H9 (cell line): ENCODE data around the gene BTG4. TPM values are rescaled to one million over a fixed set of nuclear protein-coding genes. Genes with fewer than 3 reads are reported as not detected.
A peak's percentile ranks its signal among the peaks of the same experiment; 100 is the strongest.

ENCODE experiments used
- DNase-seq: peaks from one replicate; pipeline ENCODE4 v3.0.0-alpha.2; 2017
- H2AFZ ChIP-seq: one replicate; pipeline ENCODE4 v1.6.1; 2013; ENCODE audit warnings: mild to moderate bottlenecking, low read length, control low read depth, moderate library complexity
- H2AK5ac ChIP-seq: 2 replicates; pipeline ENCODE4 v1.6.1; 2013; ENCODE audit warnings: low read length, control low read depth, mixed read lengths; ENCODE audit not compliant: insufficient read length
- H2BK120ac ChIP-seq: one replicate; pipeline ENCODE4 v1.6.1; 2013; ENCODE audit warnings: low read depth, mild to moderate bottlenecking, low read length, control low read depth, inconsistent platforms; ENCODE audit not compliant: poor library complexity, severe bottlenecking
- H2BK12ac ChIP-seq: 2 replicates; pipeline ENCODE4 v1.6.1; 2013; ENCODE audit warnings: low read length, control low read depth, mixed read lengths, low read depth; ENCODE audit not compliant: insufficient read length
- H2BK15ac ChIP-seq: 2 replicates; pipeline ENCODE4 v1.6.1; 2013; ENCODE audit warnings: low read depth, low read length, control low read depth
- H2BK20ac ChIP-seq: one replicate; pipeline ENCODE4 v1.6.1; 2013; ENCODE audit warnings: low read depth, mild to moderate bottlenecking, low read length, control low read depth, inconsistent platforms; ENCODE audit not compliant: poor library complexity, severe bottlenecking
- H2BK5ac ChIP-seq: 2 replicates; pipeline ENCODE4 v1.6.1; 2013; ENCODE audit warnings: low read length, control low read depth, mixed read lengths; ENCODE audit not compliant: insufficient read length
- H3K14ac ChIP-seq: 2 replicates; pipeline ENCODE4 v1.6.1; 2013; ENCODE audit warnings: low read length, control low read depth; ENCODE audit not compliant: insufficient read depth
- H3K18ac ChIP-seq: 2 replicates; pipeline ENCODE4 v1.6.1; 2013; ENCODE audit warnings: low read depth, mild to moderate bottlenecking, mixed read lengths, low read length, control low read depth; ENCODE audit not compliant: insufficient read length
- H3K23ac ChIP-seq: 2 replicates; pipeline ENCODE4 v1.6.1; 2013; ENCODE audit warnings: low read length, control low read depth, mixed read lengths, low read depth; ENCODE audit not compliant: insufficient read length
- H3K23me2 ChIP-seq: 2 replicates; pipeline ENCODE4 v1.6.1; 2013; ENCODE audit warnings: low read depth, mild to moderate bottlenecking, mixed read lengths, low read length, control low read depth; ENCODE audit not compliant: insufficient read length, poor library complexity, severe bottlenecking
- H3K27ac ChIP-seq: 2 replicates; pipeline ENCODE4 v1.5.1; 2013; ENCODE audit warnings: low read length, control low read depth, mixed read lengths, low read depth; ENCODE audit not compliant: insufficient read length
- H3K27me3 ChIP-seq: 2 replicates; pipeline ENCODE4 v1.6.1; 2013; ENCODE audit warnings: low read length, control low read depth, inconsistent platforms; ENCODE audit not compliant: insufficient read depth
- H3K4ac ChIP-seq: 2 replicates; pipeline ENCODE4 v1.6.1; 2013; ENCODE audit warnings: low read depth, mild to moderate bottlenecking, control low read depth, inconsistent platforms, low read length, moderate library complexity
- H3K4me1 ChIP-seq: 2 replicates; pipeline ENCODE4 v1.6.1; 2013; ENCODE audit warnings: low read length, control low read depth, inconsistent platforms; ENCODE audit not compliant: insufficient read depth
- H3K4me2 ChIP-seq: 2 replicates; pipeline ENCODE4 v1.6.1; 2013; ENCODE audit warnings: low read length, control low read depth, mixed read lengths; ENCODE audit not compliant: insufficient read length, insufficient read depth
- H3K56ac ChIP-seq: 2 replicates; pipeline ENCODE4 v1.6.1; 2013; ENCODE audit warnings: low read depth, mild to moderate bottlenecking, mixed read lengths, low read length, control low read depth; ENCODE audit not compliant: insufficient read length
- H3K79me1 ChIP-seq: 2 replicates; pipeline ENCODE4 v1.6.1; 2013; ENCODE audit warnings: low read depth, mild to moderate bottlenecking, moderate library complexity, low read length, control low read depth, inconsistent platforms; ENCODE audit not compliant: insufficient read depth, poor library complexity, severe bottlenecking
- H3K79me2 ChIP-seq: 2 replicates; pipeline ENCODE4 v1.6.1; 2013; ENCODE audit warnings: low read length, control low read depth, inconsistent platforms; ENCODE audit not compliant: insufficient read depth
- H3K9ac ChIP-seq: 2 replicates; pipeline ENCODE4 v1.6.1; 2013; ENCODE audit warnings: low read length, control low read depth, mixed read lengths; ENCODE audit not compliant: insufficient read length; ENCODE audit errors: extremely low read depth
- H3K9me3 ChIP-seq: one replicate; pipeline ENCODE4 v1.6.1; 2013; ENCODE audit warnings: low read depth, low read length, inconsistent platforms; ENCODE audit not compliant: control insufficient read depth
- H3T11ph ChIP-seq: one replicate; pipeline ENCODE4 v1.6.1; 2013; ENCODE audit warnings: mild to moderate bottlenecking, low read length, control low read depth, inconsistent platforms
- H4K20me1 ChIP-seq: one replicate; pipeline ENCODE4 v1.6.1; 2013; ENCODE audit not compliant: control insufficient read depth, insufficient read length, insufficient read depth
- H4K5ac ChIP-seq: 2 replicates; pipeline ENCODE4 v1.6.1; 2013; ENCODE audit warnings: low read depth, mild to moderate bottlenecking, mixed read lengths, low read length, control low read depth; ENCODE audit not compliant: insufficient read length
- H4K8ac ChIP-seq: replicated peaks from 2 replicates; pipeline ENCODE4 v1.6.1; 2013; ENCODE audit warnings: low read length, control low read depth, mixed read lengths, low read depth; ENCODE audit not compliant: insufficient read length
- H4K91ac ChIP-seq: 2 replicates; pipeline ENCODE4 v1.6.1; 2013; ENCODE audit warnings: low read depth, mild to moderate bottlenecking, moderate library complexity, mixed read lengths, low read length, control low read depth; ENCODE audit not compliant: insufficient read length
- H3K27ac Mint-ChIP-seq, 3 experiments: 2 replicates in 2 of 3; 3 replicates in 1 of 3; pipeline ENCODE4 v1.8.0; 2020 to 2021; ENCODE audit warnings: mixed read lengths in 3 of 3, mild to moderate bottlenecking in 1 of 3, moderate library complexity in 1 of 3
- H3K27me3 Mint-ChIP-seq: 2 replicates; pipeline ENCODE4 v1.8.0; 2021; ENCODE audit warnings: low read depth, mild to moderate bottlenecking, moderate library complexity, mixed read lengths
- H3K36me3 Mint-ChIP-seq, 3 experiments: 2 replicates in 2 of 3; 3 replicates in 1 of 3; pipeline ENCODE4 v1.8.0; 2020 to 2021; ENCODE audit warnings: low read depth in 3 of 3, mixed read lengths in 3 of 3; ENCODE audit not compliant: insufficient read depth in 1 of 3
- H3K4me1 Mint-ChIP-seq, 2 experiments: 2 replicates each; pipeline ENCODE4 v1.8.0; 2020; ENCODE audit warnings: mixed read lengths in 2 of 2
- H3K4me3 Mint-ChIP-seq, 2 experiments: 2 replicates in 1 of 2; 3 replicates in 1 of 2; pipeline ENCODE4 v1.8.0; 2020 to 2021; ENCODE audit warnings: mild to moderate bottlenecking in 2 of 2, mixed read lengths in 2 of 2, moderate library complexity in 1 of 2
- H3K9me3 Mint-ChIP-seq, 2 experiments: 2 replicates in 1 of 2; 3 replicates in 1 of 2; pipeline ENCODE4 v1.8.0; 2020; ENCODE audit warnings: mild to moderate bottlenecking in 2 of 2, mixed read lengths in 2 of 2, moderate library complexity in 1 of 2
- WGBS: extraction: QIAGEN DNeasy Blood & Tissue Kit; methylation state at CpG from one replicate; pipeline ENCODE4 v1.1.7; 2013; ENCODE audit warnings: missing lambda C conversion rate, low lambda C conversion rate, mixed read lengths; ENCODE audit not compliant: insufficient read length; ENCODE audit errors: extremely low coverage; 5-methylcytosine and 5-hydroxymethylcytosine counted together
- total RNA-seq: library from RNA; stranded (reverse); gene quantifications from 2 replicates; pipeline ENCODE4 v1.2.1, GENCODE V29; 2021
- TF ChIP-seq, protein P1 (sequence below): fragments of 200-600 bp; sonication (generic); conservative IDR thresholded peaks from 3 replicates; pipeline ENCODE4 v1.8.0; 2021; ENCODE audit warnings: antibody characterized with exemption, mild to moderate bottlenecking

The BTG4 gene
- total RNA-seq, 1 experiment from 2014 or later = not detected

DNA sequence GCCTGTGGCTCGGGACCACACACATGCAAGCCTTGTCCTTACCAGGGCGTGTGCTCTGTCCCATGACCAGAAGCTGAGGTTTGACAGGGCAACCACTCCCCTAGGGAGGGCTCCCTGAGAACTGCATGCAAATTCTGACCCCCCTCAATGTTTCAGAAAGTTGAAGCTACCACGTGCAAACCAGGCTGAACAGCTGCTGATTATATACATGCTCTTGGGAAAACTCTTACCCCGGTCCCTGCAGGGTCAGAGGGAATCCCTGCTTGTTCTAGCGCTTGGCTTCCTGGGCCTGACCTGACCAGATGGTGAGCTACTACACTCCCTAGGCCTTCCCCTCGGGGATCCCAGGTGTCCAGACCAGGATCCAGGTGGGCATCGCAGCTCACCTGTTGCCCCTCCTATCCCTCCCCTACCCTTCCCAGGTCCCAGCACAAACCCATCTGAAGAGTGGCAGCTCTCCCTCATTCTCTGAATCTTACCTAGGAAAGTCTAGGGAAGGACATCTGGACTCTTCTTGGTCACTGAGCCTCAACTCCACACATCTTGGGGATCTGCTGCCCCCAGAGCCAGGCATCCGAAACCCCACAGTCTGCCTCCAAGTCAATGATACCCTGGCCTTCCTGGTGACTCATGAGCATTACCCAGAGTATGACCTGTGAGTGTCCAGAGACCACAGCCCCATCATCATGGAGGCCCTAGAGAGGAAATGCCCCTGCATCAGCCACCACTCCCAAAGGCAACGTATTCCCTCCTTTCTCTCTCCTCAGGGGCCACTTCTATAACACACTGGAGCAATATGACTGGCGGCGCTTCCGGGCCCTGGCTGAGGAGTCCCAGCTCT, 61.5 kb downstream of the BTG4 start:
- Histone ChIP-seq H2BK20ac (no peak overlapping the region), H3K9ac (no peak overlapping the region), H3K79me1 (no peaks in the 10 kb centered on the region), H3K27ac (no peak overlapping the region), H3K18ac (no peak overlapping the region), H3K56ac (no peak overlapping the region), H3K23me2 (no peaks in the 10 kb centered on the region), H3K79me2 (no peaks in the 10 kb centered on the region), H2AK5ac (no peak overlapping the region), H2AFZ (no peak overlapping the region), H2BK15ac (no peak overlapping the region), H3K9me3 (no peaks in the 10 kb centered on the region), H3K4ac (no peak overlapping the region), H4K5ac (no peak overlapping the region), H2BK120ac (no peak overlapping the region), H2BK5ac (no peak overlapping the region), H3K4me2 (no peak overlapping the region), H4K8ac (no peak overlapping the region), H3K14ac (no peak overlapping the region; the same call in 1 of the 2 replicates), H3K23ac (no peak overlapping the region), H4K20me1 (no peaks in the 10 kb centered on the region), H3T11ph (no peak overlapping the region), H3K4me1 (no peaks in the 10 kb centered on the region; the same call in 1 of the 2 replicates), H3K27me3 (no peaks in the 10 kb centered on the region), H2BK12ac (no peak overlapping the region), H4K91ac (no peak overlapping the region)
- Mint-ChIP-seq H3K9me3 (no peaks in the 10 kb centered on the region), H3K4me3 (no peak overlapping the region), H3K27ac (peak overlapping the region in 1 of 3 experiments; percentile 36; a peak in 2 of 7 replicates), H3K27me3 (peaks cover 8% of the 10 kb centered on the region), H3K4me1 (peaks cover 20 to 23% of the 10 kb centered on the region in 2 experiments), H3K36me3 (no peaks in the 10 kb centered on the region)
- TF ChIP-seq, protein P1, sequence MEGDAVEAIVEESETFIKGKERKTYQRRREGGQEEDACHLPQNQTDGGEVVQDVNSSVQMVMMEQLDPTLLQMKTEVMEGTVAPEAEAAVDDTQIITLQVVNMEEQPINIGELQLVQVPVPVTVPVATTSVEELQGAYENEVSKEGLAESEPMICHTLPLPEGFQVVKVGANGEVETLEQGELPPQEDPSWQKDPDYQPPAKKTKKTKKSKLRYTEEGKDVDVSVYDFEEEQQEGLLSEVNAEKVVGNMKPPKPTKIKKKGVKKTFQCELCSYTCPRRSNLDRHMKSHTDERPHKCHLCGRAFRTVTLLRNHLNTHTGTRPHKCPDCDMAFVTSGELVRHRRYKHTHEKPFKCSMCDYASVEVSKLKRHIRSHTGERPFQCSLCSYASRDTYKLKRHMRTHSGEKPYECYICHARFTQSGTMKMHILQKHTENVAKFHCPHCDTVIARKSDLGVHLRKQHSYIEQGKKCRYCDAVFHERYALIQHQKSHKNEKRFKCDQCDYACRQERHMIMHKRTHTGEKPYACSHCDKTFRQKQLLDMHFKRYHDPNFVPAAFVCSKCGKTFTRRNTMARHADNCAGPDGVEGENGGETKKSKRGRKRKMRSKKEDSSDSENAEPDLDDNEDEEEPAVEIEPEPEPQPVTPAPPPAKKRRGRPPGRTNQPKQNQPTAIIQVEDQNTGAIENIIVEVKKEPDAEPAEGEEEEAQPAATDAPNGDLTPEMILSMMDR = no peak
- no peak for DNase-seq
- no CpG with 5 or more reads among the region's 12 CpGs for WGBS
